GM12878 (cell line): ENCODE measurements around the gene VEPH1. TPM values are rescaled to one million over a fixed set of nuclear protein-coding genes. Genes with fewer than 3 reads are reported as not detected.

Source experiments
- ATAC-seq: fragments of 200-7000 bp; cut with Tn5 transposase; 3 replicates; pipeline ENCODE4 v1.9.1; 2020; ENCODE audit warnings: mild to moderate bottlenecking, moderate library complexity
- BruUV-seq: library from RNA; stranded (reverse); fragments of 400-500 nt; replicated peaks from 2 replicates; lab custom pipeline; 2021; lab: Mats Ljungman, UMichigan
- CTCF ChIA-PET: fragments of 300-600 bp; sonication (Branson Sonifier 250); formaldehyde crosslinking; extraction: SDS; loops from one replicate; lab custom pipeline; 2021; ENCODE audit warnings: inconsistent platforms; lab: Yijun Ruan, JAX
- POLR2A ChIA-PET: fragments of 350-600 bp; formaldehyde crosslinking; extraction: SDS; loops from one replicate; lab custom pipeline; 2021; ENCODE audit warnings: inconsistent platforms; lab: Charles Lee
- RAD21 ChIA-PET: fragments of 300-600 bp; sonication (Branson Sonifier 250); formaldehyde crosslinking; loops from one replicate; lab custom pipeline; 2023; ENCODE audit warnings: antibody characterized with exemption; ENCODE audit not compliant: unreplicated experiment; lab: Charles Lee
- SMC1A ChIA-PET: fragments of 300-600 bp; sonication (Branson Sonifier 250); formaldehyde crosslinking; loops from one replicate; lab custom pipeline; 2023; ENCODE audit not compliant: unreplicated experiment, uncharacterized antibody; lab: Charles Lee
- DNase-seq: peaks from one replicate; pipeline ENCODE4 v3.0.0-alpha.2; 2011; ENCODE audit warnings: low read depth, low spot score
- FAIRE-seq: peaks from 3 replicates; lab custom pipeline; 2011; peaks lifted over from hg19 to GRCh38; lab: Jason Lieb, UNC
- H2AFZ ChIP-seq: 2 replicates; pipeline ENCODE4 v1.6.0; 2011; ENCODE audit warnings: low read depth, low read length, control low read depth; ENCODE audit not compliant: control insufficient read depth
- H3K27ac ChIP-seq: 2 replicates; pipeline ENCODE4 v1.5.1; 2011; ENCODE audit warnings: control low read depth; ENCODE audit not compliant: control insufficient read depth, insufficient read depth
- H3K27me3 ChIP-seq, 2 experiments: replicated peaks in 1 of 2; 2 replicates each; pipeline versions ENCODE4 v1.6.0 to v1.6.1; 2011; ENCODE audit warnings: low read length in 1 of 2; ENCODE audit not compliant: control insufficient read depth in 2 of 2, insufficient read depth in 2 of 2
- H3K36me3 ChIP-seq, 2 experiments: 2 replicates each; pipeline ENCODE4 v1.5.1; 2011; ENCODE audit warnings: low read length in 1 of 2; ENCODE audit not compliant: control insufficient read depth in 2 of 2, insufficient read depth in 2 of 2
- H3K4me1 ChIP-seq: 2 replicates; pipeline ENCODE4 v1.6.1; 2011; ENCODE audit warnings: mild to moderate bottlenecking, low read length, moderate library complexity, mixed read lengths; ENCODE audit not compliant: control insufficient read depth, insufficient read depth
- H3K4me2 ChIP-seq: 2 replicates; pipeline ENCODE4 v1.6.0; 2011; ENCODE audit warnings: control low read depth; ENCODE audit not compliant: control insufficient read depth, insufficient read depth
- H3K4me3 ChIP-seq: fragments of 200-600 bp; sonication (generic); 2 replicates; pipeline ENCODE4 v1.5.1; 2016
- H3K79me2 ChIP-seq: 2 replicates; pipeline ENCODE4 v1.6.0; 2011; ENCODE audit warnings: low read length; ENCODE audit not compliant: control insufficient read depth, insufficient read depth
- H3K9ac ChIP-seq: 2 replicates; pipeline ENCODE4 v1.8.0; 2011; ENCODE audit warnings: low read length, control low read depth, mixed read lengths; ENCODE audit not compliant: control insufficient read depth, insufficient read depth
- H3K9me3 ChIP-seq: replicated peaks from 3 replicates; pipeline ENCODE4 v1.5.1; 2011; ENCODE audit warnings: mild to moderate bottlenecking, low read length; ENCODE audit not compliant: control insufficient read depth, insufficient read depth
- H4K20me1 ChIP-seq: 2 replicates; pipeline ENCODE4 v1.6.0; 2011; ENCODE audit not compliant: control insufficient read depth, insufficient read depth
- BCL3 ChIP-seq: IDR thresholded peaks from 2 replicates; pipeline ENCODE4 v1.6.1; 2011; ENCODE audit warnings: borderline replicate concordance, low read depth, mild to moderate bottlenecking, moderate library complexity, low read length; ENCODE audit not compliant: insufficient read depth, poor library complexity, severe bottlenecking
- IRF5 ChIP-seq: fragments of 450-650 bp; IDR thresholded peaks from 2 replicates; pipeline ENCODE4 v1.6.1; 2017; ENCODE audit warnings: borderline replicate concordance
- KLF5 ChIP-seq: fragments of 450-650 bp; IDR thresholded peaks from 2 replicates; pipeline ENCODE4 v1.6.1; 2014; ENCODE audit warnings: mild to moderate bottlenecking; ENCODE audit not compliant: partially characterized antibody
- MEF2B ChIP-seq: fragments of 450-650 bp; IDR thresholded peaks from 2 replicates; pipeline ENCODE4 v1.6.1; 2018; ENCODE audit warnings: mild to moderate bottlenecking, moderate library complexity; ENCODE audit not compliant: partially characterized antibody, poor library complexity, severe bottlenecking
- NFXL1 ChIP-seq: fragments of 450-650 bp; IDR thresholded peaks from 2 replicates; pipeline ENCODE4 v1.6.1; 2017; ENCODE audit warnings: antibody characterized with exemption, mild to moderate bottlenecking, borderline replicate concordance
- PAX5 ChIP-seq: IDR thresholded peaks from 2 replicates; pipeline ENCODE4 v1.6.1; 2011; ENCODE audit warnings: low read depth, low read length, borderline replicate concordance
- RAD21 ChIP-seq: IDR thresholded peaks from 2 replicates; pipeline ENCODE4 v1.6.1; 2011; ENCODE audit warnings: mild to moderate bottlenecking, low read depth, low read length, moderate library complexity; ENCODE audit not compliant: insufficient read depth
- RAD51 ChIP-seq: fragments of 450-650 bp; IDR thresholded peaks from 2 replicates; pipeline ENCODE4 v1.6.1; 2016; ENCODE audit warnings: moderate library complexity, mild to moderate bottlenecking, inconsistent platforms
- RUNX3 ChIP-seq: IDR thresholded peaks from 2 replicates; pipeline ENCODE4 v1.6.1; 2012; ENCODE audit warnings: low read length, inconsistent platforms
- SREBF1 ChIP-seq: IDR thresholded peaks from 2 replicates; pipeline ENCODE4 v1.6.1; 2012; ENCODE audit warnings: mild to moderate bottlenecking, low read length
- SREBF2 ChIP-seq: IDR thresholded peaks from 2 replicates; pipeline ENCODE4 v1.6.1; 2012; ENCODE audit warnings: mild to moderate bottlenecking, low read length
- USF1 ChIP-seq: IDR thresholded peaks from 2 replicates; pipeline ENCODE4 v1.6.1; 2011; ENCODE audit warnings: borderline replicate concordance, low read depth, mild to moderate bottlenecking, moderate library complexity, mixed read lengths, low read length; ENCODE audit not compliant: insufficient read depth; ENCODE audit errors: extremely low read length
- ZNF274 ChIP-seq: IDR thresholded peaks from one replicate; pipeline ENCODE4 v1.8.0; 2011; ENCODE audit not compliant: insufficient read length, insufficient read depth
- WGBS: methylation state at CpG from one replicate; pipeline ENCODE4 v1.1.6; 2016; ENCODE audit warnings: low lambda C conversion rate; ENCODE audit not compliant: insufficient replicate concordance, insufficient coverage; ENCODE audit errors: missing lambda C conversion rate; 5-methylcytosine and 5-hydroxymethylcytosine counted together
- in situ Hi-C: fragments of 300-500 bp; cut with MboI; formaldehyde crosslinking; loops from 9 replicates; pipeline ENCODE4 v1.14.3; 2018; ENCODE audit warnings: mixed read lengths
- intact Hi-C: fragments of 100-400 bp; cut with micrococcal nuclease; formaldehyde crosslinking; loops from one replicate; pipeline ENCODE4 v1.14.2; 2022; ENCODE audit not compliant: unreplicated experiment
- polyA plus RNA-seq, 11 experiments: library from polyadenylated mRNA; depleted of rRNA in 4 of 11; unstranded in 6 of 11; stranded (reverse) in 5 of 11; fragments of >200 nt; fragmentation: Nextera tagmentation in 4 of 11; fragmentation: Illumina TruSeq in 1 of 11; extraction: Ambion mirVana in 4 of 11; extraction: Trizol in 1 of 11; gene quantifications; 1 replicate in 1 of 11; 2 replicates in 10 of 11; pipeline versions ENCODE4 v1.2.1 to v1.2.3, GENCODE V29; 2011 to 2016; ENCODE audit warnings: inconsistent platforms in 2 of 11, missing spikeins in 2 of 11, low read depth in 1 of 11
- total RNA-seq, 4 experiments: library from RNA; depleted of rRNA in 3 of 4; stranded (reverse); fragments of >200 nt in 3 of 4; fragmentation: Illumina TruSeq in 1 of 4; extraction: Trizol in 1 of 4; gene quantifications; 2 replicates each; pipeline versions ENCODE4 v1.2.1 to v1.2.3, GENCODE V29; 2013 to 2021

VEPH1 gene
- total and polyA plus RNA-seq, 10 of the 15 experiments (the other 5 are each of a cell fraction or from before 2014, with no cell fraction given) = 0.04 to 0.26 (median 0.17) TPM; not detected in 7

DNA sequence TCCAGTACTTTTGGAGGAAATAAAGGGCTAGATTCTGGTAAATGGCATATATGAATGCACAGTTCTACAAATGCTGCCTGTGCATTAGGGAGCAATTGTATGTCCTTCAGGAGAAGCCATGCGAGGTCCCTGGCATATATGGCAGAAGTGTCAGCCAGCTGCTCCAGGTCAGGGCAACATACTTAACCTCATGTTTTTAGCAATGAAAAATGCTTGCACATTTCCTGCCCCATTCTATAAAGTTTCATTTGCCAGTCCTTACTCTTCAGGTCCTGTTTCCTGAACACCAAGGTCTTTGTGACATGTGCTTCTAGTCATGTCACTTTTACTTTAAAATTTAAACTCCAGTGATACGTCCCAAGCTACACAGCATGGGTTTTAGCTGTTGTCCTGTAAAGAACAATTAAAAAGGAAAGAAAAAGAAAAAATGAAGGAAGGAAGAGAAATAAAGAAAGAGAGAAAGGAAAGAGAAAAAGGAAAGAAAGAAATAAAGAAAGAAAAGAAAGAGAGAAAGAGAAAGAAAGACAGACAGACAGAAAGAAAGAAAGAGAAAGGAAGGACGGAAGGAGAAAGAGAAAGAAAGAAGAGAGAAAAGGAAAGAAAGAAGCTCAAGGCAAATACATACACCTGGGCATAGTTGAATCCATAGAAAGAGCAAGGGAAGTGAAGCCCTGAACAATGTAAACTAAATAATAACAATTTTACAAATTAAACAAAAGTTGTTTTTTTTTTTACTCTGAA, 86.7 kb downstream of the VEPH1 start:
- Histone ChIP-seq H3K9ac (no peak overlapping the region), H2AFZ (no peak overlapping the region), H3K27me3 (no peaks in the 10 kb centered on the region), H3K27ac (no peak overlapping the region), H3K9me3 (no peaks in the 10 kb centered on the region), H3K36me3 (no peaks in the 10 kb centered on the region), H3K79me2 (no peaks in the 10 kb centered on the region), H4K20me1 (no peaks in the 10 kb centered on the region), H3K4me2 (no peak overlapping the region), H3K4me3 (no peak overlapping the region), H3K4me1 (no peaks in the 10 kb centered on the region)
- ChIA-PET SMC1A (no interaction called here), RAD21 (no interaction called here), CTCF (interaction anchor here (0.7 kb wide), 1 partner anchor 1017 kb away, joined by 3 read pairs; no protein-coding TSS in a partner anchor), POLR2A (no interaction called here)
- DNase-seq (no peak), FAIRE-seq (no peak), ATAC-seq (no peak)
- WGBS = 0% methylated on average over 3 of the region's 3 CpGs
- no TSS peak for BruUV-seq
- in situ Hi-C loops = no loop called here
- TF ChIP-seq RUNX3 (no peak), IRF5 (no peak)
- intact Hi-C loops = no loop called here

- SMC1A ChIA-PET = no interaction called here
- H3K79me2 ChIP-seq = no peaks in the 10 kb centered on the region
- DNase-seq (no peak), ATAC-seq (no peak), FAIRE-seq (no peak)
- RAD21 ChIA-PET = no interaction called here
- no peak overlapping the region for H3K4me3 ChIP-seq
- CTCF ChIA-PET = no interaction called here
- TF ChIP-seq ZNF274 = no peak
- no peak for TF ChIP-seq SREBF2
- TF ChIP-seq RAD21 = no peak
- TF ChIP-seq RUNX3 = no peak
- TF ChIP-seq RAD51 = no peak
- TF ChIP-seq USF1 = no peak
- TF ChIP-seq SREBF1 = no peak
- no peak for TF ChIP-seq PAX5
- no peak for TF ChIP-seq NFXL1
- no peak for TF ChIP-seq MEF2B
- no peak for TF ChIP-seq BCL3
- TF ChIP-seq KLF5 = no peak
- no peaks in the 10 kb centered on the region for H3K36me3 ChIP-seq
- in situ Hi-C loops = no loop called here
- intact Hi-C loops = no loop called here
- H3K27ac ChIP-seq = no peak overlapping the region
- no peaks in the 10 kb centered on the region for H3K27me3 ChIP-seq
- H4K20me1 ChIP-seq = no peaks in the 10 kb centered on the region
- BruUV-seq = no TSS peak
- H3K4me1 ChIP-seq = no peaks in the 10 kb centered on the region
- H2AFZ ChIP-seq = no peak overlapping the region
- POLR2A ChIA-PET = no interaction called here
- no peaks in the 10 kb centered on the region for H3K9me3 ChIP-seq
- H3K9ac ChIP-seq = no peak overlapping the region
- no peak overlapping the region for H3K4me2 ChIP-seq
These were observed 88.4 kb downstream of the VEPH1 start for GRCh38 chr3:157414861-157415260.
